Tibial nerve (tissue), 4 donors: Measurements from ENCODE around the gene UGT1A6.

Experiments used
- EP300 ChIP-seq, 2 donors: sonication (generic); formaldehyde crosslinking; IDR thresholded peaks; one replicate each; pipeline ENCODE4 v1.6.1; 2017; ENCODE audit warnings: antibody characterized with exemption in 2 of 2, mild to moderate bottlenecking in 1 of 2
- TF ChIP-seq, protein P1 (sequence below), 5 experiments: fragments of 200-600 bp in 3 of 5; fragments of 450-650 bp in 2 of 5; sonication (generic) in 3 of 5; IDR thresholded peaks; one replicate each; pipeline ENCODE4 v1.5.1; 2016 to 2019; ENCODE audit warnings: antibody characterized with exemption in 5 of 5, mild to moderate bottlenecking in 3 of 5, moderate library complexity in 2 of 5

DNA sequence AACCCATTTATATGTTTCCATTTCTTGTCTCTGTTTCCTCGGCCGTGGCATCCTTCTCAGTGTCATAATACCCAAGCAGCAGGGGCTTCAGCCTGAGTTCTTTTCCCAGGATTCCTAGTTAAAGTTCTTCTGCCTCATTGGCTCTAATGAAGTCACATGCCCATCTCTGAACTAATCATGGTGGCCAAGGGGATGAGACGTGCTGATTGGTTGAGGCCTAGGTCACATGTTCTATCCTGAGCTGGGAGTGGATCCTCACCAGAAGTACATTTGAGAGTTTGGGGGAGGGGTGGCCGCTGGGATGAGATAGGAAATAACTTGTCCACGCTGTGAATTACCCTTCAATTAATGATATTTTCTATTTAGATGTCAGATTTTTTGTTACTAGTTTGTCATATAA lies 16.3 kb downstream of the UGT1A6 start:
- TF ChIP-seq, protein P1, sequence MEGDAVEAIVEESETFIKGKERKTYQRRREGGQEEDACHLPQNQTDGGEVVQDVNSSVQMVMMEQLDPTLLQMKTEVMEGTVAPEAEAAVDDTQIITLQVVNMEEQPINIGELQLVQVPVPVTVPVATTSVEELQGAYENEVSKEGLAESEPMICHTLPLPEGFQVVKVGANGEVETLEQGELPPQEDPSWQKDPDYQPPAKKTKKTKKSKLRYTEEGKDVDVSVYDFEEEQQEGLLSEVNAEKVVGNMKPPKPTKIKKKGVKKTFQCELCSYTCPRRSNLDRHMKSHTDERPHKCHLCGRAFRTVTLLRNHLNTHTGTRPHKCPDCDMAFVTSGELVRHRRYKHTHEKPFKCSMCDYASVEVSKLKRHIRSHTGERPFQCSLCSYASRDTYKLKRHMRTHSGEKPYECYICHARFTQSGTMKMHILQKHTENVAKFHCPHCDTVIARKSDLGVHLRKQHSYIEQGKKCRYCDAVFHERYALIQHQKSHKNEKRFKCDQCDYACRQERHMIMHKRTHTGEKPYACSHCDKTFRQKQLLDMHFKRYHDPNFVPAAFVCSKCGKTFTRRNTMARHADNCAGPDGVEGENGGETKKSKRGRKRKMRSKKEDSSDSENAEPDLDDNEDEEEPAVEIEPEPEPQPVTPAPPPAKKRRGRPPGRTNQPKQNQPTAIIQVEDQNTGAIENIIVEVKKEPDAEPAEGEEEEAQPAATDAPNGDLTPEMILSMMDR (IDR thresholded peaks at IDR 0.05) = no peak
- TF ChIP-seq EP300 (IDR thresholded peaks at IDR 0.05) = no peak
